Mesendoderm (in vitro differentiated cells): Measurements from ENCODE around the gene NPAS3.

Source experiments
- DNase-seq: peaks from one replicate; pipeline ENCODE4 v3.0.0; 2013
- H2AK5ac ChIP-seq: 2 replicates; pipeline ENCODE4 v1.6.1; 2013; ENCODE audit warnings: low read length, inconsistent platforms
- H2BK120ac ChIP-seq: 2 replicates; pipeline ENCODE4 v1.6.1; 2013; ENCODE audit warnings: low read depth, mild to moderate bottlenecking, low read length, moderate library complexity, mixed read lengths
- H2BK15ac ChIP-seq: replicated peaks from 2 replicates; pipeline ENCODE4 v1.6.1; 2013; ENCODE audit warnings: low read depth, mild to moderate bottlenecking, moderate library complexity
- H2BK5ac ChIP-seq: 2 replicates; pipeline ENCODE4 v1.6.1; 2013; ENCODE audit warnings: low read length, inconsistent platforms
- H3K18ac ChIP-seq: 2 replicates; pipeline ENCODE4 v1.6.1; 2013; ENCODE audit warnings: mild to moderate bottlenecking, low read length, mixed read lengths
- H3K23ac ChIP-seq: one replicate; pipeline ENCODE4 v1.6.1; 2013; ENCODE audit warnings: low read length
- H3K27ac ChIP-seq: 2 replicates; pipeline ENCODE4 v1.5.1; 2013; ENCODE audit warnings: low read depth, mild to moderate bottlenecking, inconsistent platforms, low read length, moderate library complexity
- H3K27me3 ChIP-seq: 2 replicates; pipeline ENCODE4 v1.6.1; 2013; ENCODE audit warnings: low read length, control low read depth, mild to moderate bottlenecking, inconsistent platforms; ENCODE audit not compliant: insufficient read depth, poor library complexity
- H3K36me3 ChIP-seq: 2 replicates; pipeline ENCODE4 v1.6.1; 2013; ENCODE audit warnings: low read length, inconsistent platforms; ENCODE audit not compliant: control insufficient read depth, insufficient read depth
- H3K4ac ChIP-seq: one replicate; pipeline ENCODE4 v1.6.1; 2013; ENCODE audit warnings: low read depth, mild to moderate bottlenecking, low read length, moderate library complexity
- H3K4me1 ChIP-seq: 2 replicates; pipeline ENCODE4 v1.6.1; 2013; ENCODE audit warnings: low read depth, low read length, inconsistent platforms; ENCODE audit not compliant: control insufficient read depth
- H3K4me2 ChIP-seq: 2 replicates; pipeline ENCODE4 v1.6.1; 2013; ENCODE audit warnings: low read length
- H3K4me3 ChIP-seq: 2 replicates; pipeline ENCODE4 v1.5.1; 2013; ENCODE audit warnings: mild to moderate bottlenecking, low read length
- H3K56ac ChIP-seq: one replicate; pipeline ENCODE4 v1.6.1; 2013; ENCODE audit warnings: low read length
- H3K79me1 ChIP-seq: 2 replicates; pipeline ENCODE4 v1.6.1; 2013; ENCODE audit warnings: low read length, inconsistent platforms
- H3K79me2 ChIP-seq: 2 replicates; pipeline ENCODE4 v1.6.1; 2013; ENCODE audit warnings: mild to moderate bottlenecking, low read length; ENCODE audit not compliant: control insufficient read depth, insufficient read depth
- H3K9ac ChIP-seq: 2 replicates; pipeline ENCODE4 v1.6.1; 2013; ENCODE audit warnings: low read length, inconsistent platforms
- H4K5ac ChIP-seq: one replicate; pipeline ENCODE4 v1.6.1; 2013; ENCODE audit warnings: low read length
- H4K8ac ChIP-seq: one replicate; pipeline ENCODE4 v1.6.1; 2013; ENCODE audit warnings: low read depth, mild to moderate bottlenecking, control low read depth, low read length, moderate library complexity
- WGBS: extraction: QIAGEN DNeasy Blood & Tissue Kit; methylation state at CpG from one replicate; pipeline ENCODE4 v1.1.7; 2013; ENCODE audit warnings: low lambda C conversion rate, missing lambda C conversion rate; ENCODE audit not compliant: insufficient coverage; ENCODE audit errors: extremely low coverage; 5-methylcytosine and 5-hydroxymethylcytosine counted together

Gene NPAS3

DNA sequence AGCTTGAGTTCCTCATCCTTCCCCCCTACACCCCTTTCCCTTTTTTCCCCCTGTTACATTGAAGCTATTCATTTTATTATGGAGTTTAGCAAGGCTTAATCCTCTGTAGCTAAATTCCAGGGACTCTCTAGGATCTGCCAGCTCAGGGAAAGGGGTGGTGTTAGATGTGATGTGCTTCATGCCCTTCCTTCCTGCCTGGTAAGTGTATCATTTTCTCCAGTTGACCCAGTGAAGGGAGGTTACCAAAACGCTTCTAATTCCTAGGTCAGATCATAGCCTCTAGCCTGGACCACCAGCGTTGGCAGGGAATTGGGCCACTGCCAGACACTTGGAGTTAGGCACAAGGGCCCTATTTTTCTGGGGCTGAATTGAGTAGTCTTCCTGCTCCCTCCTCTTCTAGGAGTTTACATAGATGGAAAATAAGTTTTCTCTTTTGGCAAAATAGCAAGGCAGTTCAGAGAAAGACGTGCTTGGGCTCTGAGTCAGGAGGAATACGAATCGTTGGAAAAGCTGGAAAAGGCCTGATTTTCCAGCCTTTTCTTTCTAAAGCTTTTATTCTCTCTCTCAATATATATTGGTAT is 88.3 kb downstream of the NPAS3 start:
- no peak for DNase-seq
- Histone ChIP-seq H3K4ac (no peak overlapping the region), H3K4me1 (no peaks in the 10 kb centered on the region), H3K27ac (no peak overlapping the region), H2BK120ac (no peak overlapping the region), H2BK5ac (no peak overlapping the region), H3K23ac (no peak overlapping the region), H3K18ac (no peak overlapping the region), H4K8ac (no peak overlapping the region), H3K4me3 (no peak overlapping the region), H3K36me3 (no peaks in the 10 kb centered on the region), H3K9ac (no peak overlapping the region), H2BK15ac (no peak overlapping the region), H3K4me2 (no peak overlapping the region), H3K27me3 (no peaks in the 10 kb centered on the region), H3K79me2 (no peaks in the 10 kb centered on the region), H4K5ac (no peak overlapping the region), H3K79me1 (no peaks in the 10 kb centered on the region), H3K56ac (no peak overlapping the region), H2AK5ac (no peak overlapping the region)
- no CpG with 5 or more reads among the region's 5 CpGs for WGBS

DNA sequence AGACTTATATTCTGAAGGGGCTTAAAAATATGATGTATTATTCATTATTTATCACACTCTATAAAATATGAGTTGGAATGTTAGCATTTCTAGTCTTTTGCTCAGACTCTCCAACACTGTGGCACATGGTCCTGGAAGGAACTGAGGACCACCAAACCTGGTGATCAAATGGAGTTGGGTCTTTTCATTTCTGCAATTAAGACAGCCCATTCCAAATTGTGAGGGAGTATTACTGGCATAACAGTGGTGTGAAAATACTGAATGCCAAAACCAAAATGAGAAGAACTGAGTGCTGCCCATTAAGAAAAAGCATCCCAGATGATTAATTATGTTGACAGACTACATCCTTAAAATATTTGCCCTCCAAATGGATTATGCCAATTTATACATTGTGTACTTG is 90.8 kb downstream of the NPAS3 start:
- no peak overlapping the region for H3K4me2 ChIP-seq
- H2BK120ac ChIP-seq, result no peak overlapping the region
- H4K5ac ChIP-seq, result no peak overlapping the region
- no peaks in the 10 kb centered on the region for H3K79me1 ChIP-seq
- no peak overlapping the region for H3K4ac ChIP-seq
- H3K9ac ChIP-seq, result no peak overlapping the region
- H3K23ac ChIP-seq, result no peak overlapping the region
- no peak overlapping the region for H4K8ac ChIP-seq
- no peaks in the 10 kb centered on the region for H3K36me3 ChIP-seq
- H3K4me3 ChIP-seq, result no peak overlapping the region
- no peaks in the 10 kb centered on the region for H3K79me2 ChIP-seq
- H3K27ac ChIP-seq, result no peak overlapping the region
- H2BK15ac ChIP-seq, result no peak overlapping the region
- H3K4me1 ChIP-seq, result no peaks in the 10 kb centered on the region
- no peaks in the 10 kb centered on the region for H3K27me3 ChIP-seq
- H2BK5ac ChIP-seq, result no peak overlapping the region
- no peak overlapping the region for H3K56ac ChIP-seq
- no peak for DNase-seq
- no peak overlapping the region for H3K18ac ChIP-seq
- H2AK5ac ChIP-seq, result no peak overlapping the region

DNA sequence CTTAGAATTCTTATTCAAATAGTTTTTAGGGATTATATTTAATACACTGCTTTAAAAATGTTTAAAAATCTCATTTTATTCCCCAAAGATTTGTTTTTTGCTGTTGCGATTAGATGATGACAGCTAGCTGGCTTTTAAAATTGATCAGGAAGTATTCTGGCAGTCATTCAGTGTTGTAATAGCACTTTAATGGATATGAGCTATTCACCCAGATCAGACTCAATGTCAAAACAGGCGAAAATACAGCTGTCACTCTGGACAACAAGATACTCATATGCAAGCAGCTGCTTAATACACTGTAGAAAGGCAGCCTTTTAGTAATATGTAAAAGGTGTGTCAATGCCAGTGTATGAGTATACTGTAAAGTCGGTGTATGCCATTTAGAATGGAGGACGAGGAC is 91.7 kb downstream of the NPAS3 start:
- no CpG with 5 or more reads among the region's 4 CpGs for WGBS

DNA sequence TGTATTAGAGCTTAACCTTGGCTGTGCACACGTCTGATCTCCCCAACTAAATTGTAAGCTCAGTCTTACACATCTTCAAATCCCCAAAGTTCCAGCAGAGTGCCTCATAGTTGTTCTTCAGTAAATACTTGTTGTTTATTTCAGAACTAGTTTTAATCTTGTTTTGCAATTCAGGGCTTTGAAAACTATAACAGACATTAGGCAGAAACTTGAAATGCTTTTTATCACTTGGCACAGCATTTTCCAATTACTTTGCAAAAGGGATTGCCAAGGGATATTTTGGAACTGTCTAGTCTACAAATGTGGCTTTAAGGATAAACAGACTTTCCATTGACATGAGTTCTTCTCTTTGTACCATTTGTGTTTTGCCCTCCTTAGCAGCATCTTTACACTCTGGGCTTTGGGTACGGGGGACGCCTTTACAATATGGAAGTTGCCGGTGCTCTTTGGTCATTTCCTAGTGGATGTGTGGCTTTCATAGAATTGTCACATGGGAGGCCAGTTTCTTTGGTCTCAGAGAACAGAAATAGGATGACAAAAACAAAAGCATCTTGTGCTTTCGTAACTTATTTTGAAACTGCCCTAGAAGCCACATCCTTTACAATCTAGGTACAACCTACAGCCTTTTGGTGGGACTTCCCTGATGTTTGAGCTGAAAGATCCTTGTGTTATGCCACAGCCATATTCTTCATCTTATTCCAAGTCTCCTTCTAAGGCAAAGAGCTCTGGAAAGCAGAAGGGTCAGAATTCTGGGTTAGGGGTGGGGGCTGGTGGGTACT is 96.9 kb downstream of the NPAS3 start:
- H3K27ac ChIP-seq, result no peak overlapping the region
- no peaks in the 10 kb centered on the region for H3K79me1 ChIP-seq
- H3K18ac ChIP-seq, result no peak overlapping the region
- no peaks in the 10 kb centered on the region for H3K36me3 ChIP-seq
- no peak for DNase-seq
- no peak overlapping the region for H4K8ac ChIP-seq
- no peak overlapping the region for H2AK5ac ChIP-seq
- no peak overlapping the region for H3K9ac ChIP-seq
- no peak overlapping the region for H2BK5ac ChIP-seq
- no CpG with 5 or more reads among the region's 5 CpGs for WGBS
- no peaks in the 10 kb centered on the region for H3K4me1 ChIP-seq
- H3K4me2 ChIP-seq, result no peak overlapping the region
- no peak overlapping the region for H4K5ac ChIP-seq
- no peak overlapping the region for H2BK120ac ChIP-seq
- no peak overlapping the region for H3K4ac ChIP-seq
- no peak overlapping the region for H2BK15ac ChIP-seq
- H3K79me2 ChIP-seq, result no peaks in the 10 kb centered on the region
- H3K27me3 ChIP-seq, result no peaks in the 10 kb centered on the region
- H3K4me3 ChIP-seq, result no peak overlapping the region
- H3K56ac ChIP-seq, result no peak overlapping the region
- no peak overlapping the region for H3K23ac ChIP-seq

More for the DNA sequence above, 91.7 kb downstream of the NPAS3 start:
- H2BK15ac ChIP-seq, result no peak overlapping the region
- no peak overlapping the region for H3K4me3 ChIP-seq
- H3K4me2 ChIP-seq, result no peak overlapping the region
- H3K27me3 ChIP-seq, result no peaks in the 10 kb centered on the region
- no peaks in the 10 kb centered on the region for H3K79me1 ChIP-seq
- no peaks in the 10 kb centered on the region for H3K4me1 ChIP-seq
- H2BK120ac ChIP-seq, result no peak overlapping the region
- H3K18ac ChIP-seq, result no peak overlapping the region
- no peak overlapping the region for H2AK5ac ChIP-seq
- H3K56ac ChIP-seq, result no peak overlapping the region
- H4K5ac ChIP-seq, result no peak overlapping the region
- H3K36me3 ChIP-seq, result no peaks in the 10 kb centered on the region
- no peaks in the 10 kb centered on the region for H3K79me2 ChIP-seq
- no peak overlapping the region for H3K23ac ChIP-seq
- H2BK5ac ChIP-seq, result no peak overlapping the region
- no peak overlapping the region for H3K4ac ChIP-seq
- no peak for DNase-seq
- no peak overlapping the region for H3K9ac ChIP-seq
- H4K8ac ChIP-seq, result no peak overlapping the region
- no peak overlapping the region for H3K27ac ChIP-seq

DNA sequence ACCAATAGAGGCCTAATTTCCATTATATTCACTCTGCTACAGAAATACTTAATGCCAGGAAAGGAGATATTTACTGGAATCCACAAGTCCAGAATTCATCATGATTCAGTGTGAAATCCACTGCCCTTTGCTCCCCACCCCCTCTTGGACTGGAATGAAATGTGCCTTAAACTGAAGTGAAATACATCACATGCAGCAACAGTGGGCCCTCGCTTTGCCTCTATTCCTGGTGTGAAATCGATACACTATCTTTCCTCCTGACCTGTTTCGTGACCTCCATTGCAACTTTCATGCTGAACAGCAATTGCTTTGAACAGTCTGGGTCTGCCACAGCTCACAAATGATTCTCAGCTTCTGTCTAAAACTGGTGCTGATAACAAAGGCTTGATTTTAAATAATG is 100.6 kb downstream of the NPAS3 start:
- no peak overlapping the region for H3K4me3 ChIP-seq
- no peak overlapping the region for H4K8ac ChIP-seq
- no peak overlapping the region for H3K18ac ChIP-seq
- DNase-seq, result no peak
- H3K27ac ChIP-seq, result no peak overlapping the region
- no peak overlapping the region for H3K23ac ChIP-seq
- no peak overlapping the region for H2BK5ac ChIP-seq
- H3K4me2 ChIP-seq, result no peak overlapping the region
- no peak overlapping the region for H4K5ac ChIP-seq
- no peaks in the 10 kb centered on the region for H3K4me1 ChIP-seq
- H3K4ac ChIP-seq, result no peak overlapping the region
- no peaks in the 10 kb centered on the region for H3K27me3 ChIP-seq
- H3K79me1 ChIP-seq, result no peaks in the 10 kb centered on the region
- H2BK15ac ChIP-seq, result no peak overlapping the region
- H3K36me3 ChIP-seq, result no peaks in the 10 kb centered on the region
- no peaks in the 10 kb centered on the region for H3K79me2 ChIP-seq
- H3K9ac ChIP-seq, result no peak overlapping the region
- no CpG with 5 or more reads among the region's 3 CpGs for WGBS
- no peak overlapping the region for H2BK120ac ChIP-seq
- no peak overlapping the region for H3K56ac ChIP-seq
- no peak overlapping the region for H2AK5ac ChIP-seq
